Muscle layer of colon (tissue), 2 donors: ENCODE results near the gene FILIP1L.

ENCODE experiments used
- H3K27ac ChIP-seq: one replicate; pipeline ENCODE4 v1.7.0; 2013; ENCODE audit warnings: low read depth, mild to moderate bottlenecking, low read length, moderate library complexity
- H3K27me3 ChIP-seq, 2 donors: one replicate each; pipeline ENCODE4 v1.7.0; 2013; ENCODE audit warnings: low read length in 2 of 2, mild to moderate bottlenecking in 2 of 2; ENCODE audit not compliant: insufficient read depth in 2 of 2, control insufficient read depth in 1 of 2
- H3K36me3 ChIP-seq: one replicate; pipeline ENCODE4 v1.7.0; 2013; ENCODE audit warnings: mild to moderate bottlenecking, low read length; ENCODE audit not compliant: insufficient read depth
- H3K4me1 ChIP-seq: one replicate; pipeline ENCODE4 v1.7.0; 2013; ENCODE audit warnings: mild to moderate bottlenecking, low read length; ENCODE audit not compliant: insufficient read depth
- H3K4me3 ChIP-seq, 2 donors: one replicate each; pipeline ENCODE4 v1.7.0; 2013; ENCODE audit warnings: low read length in 2 of 2, low read depth in 1 of 2, mild to moderate bottlenecking in 1 of 2, moderate library complexity in 1 of 2
- H3K9ac ChIP-seq: one replicate; pipeline ENCODE4 v1.7.0; 2013; ENCODE audit warnings: low read length
- H3K9me3 ChIP-seq: one replicate; pipeline ENCODE4 v1.7.0; 2013; ENCODE audit warnings: mild to moderate bottlenecking, low read length
- donor health status: abdominal sarcoma.
- donor health status: Adenocarcinoma of cecum.

Gene FILIP1L

DNA sequence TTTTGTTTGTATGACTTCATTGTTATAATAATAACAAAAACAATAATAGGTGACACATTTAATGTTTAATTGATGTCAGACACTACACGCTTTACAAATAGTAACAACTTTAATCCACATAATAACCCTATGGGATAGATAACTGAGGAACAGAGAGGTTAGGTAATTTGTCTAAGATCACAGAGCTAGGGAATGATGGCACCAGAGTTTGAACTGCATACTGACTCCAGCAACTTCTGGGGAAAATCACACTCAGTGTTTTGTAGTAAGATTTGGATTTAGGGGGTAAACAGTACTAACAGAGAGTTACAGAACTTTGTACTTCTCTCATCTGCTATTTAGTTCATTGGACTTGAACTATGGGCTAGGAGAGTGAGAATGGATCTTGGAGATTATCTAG, 230.6 kb downstream of the FILIP1L start:
- Histone ChIP-seq H3K27me3 (no peaks in the 10 kb centered on the region), H3K36me3 (no peaks in the 10 kb centered on the region), H3K4me1 (peaks cover 8% of the 10 kb centered on the region), H3K4me3 (no peak overlapping the region), H3K9ac (no peak overlapping the region), H3K9me3 (no peaks in the 10 kb centered on the region), H3K27ac (no peak overlapping the region)

DNA sequence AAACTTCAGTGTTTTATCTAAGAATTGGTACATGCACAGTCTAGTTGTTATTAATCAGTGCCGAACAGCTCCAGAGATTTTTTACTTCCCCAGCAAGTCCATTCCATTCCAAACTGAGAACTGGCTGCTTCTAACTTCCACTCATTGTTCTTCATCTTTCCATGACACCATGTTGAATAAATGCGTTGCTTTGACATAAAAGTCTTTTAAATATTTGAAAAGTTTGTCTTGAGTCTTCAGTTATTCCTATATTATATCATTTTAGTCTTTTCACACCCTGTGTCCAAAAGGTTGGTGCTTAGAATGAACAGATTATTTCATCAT, 231.2 kb downstream of the FILIP1L start:
- Histone ChIP-seq H3K9ac (no peak overlapping the region), H3K4me3 (no peak overlapping the region), H3K9me3 (no peaks in the 10 kb centered on the region), H3K4me1 (peaks cover 8% of the 10 kb centered on the region), H3K36me3 (no peaks in the 10 kb centered on the region), H3K27ac (no peak overlapping the region), H3K27me3 (no peaks in the 10 kb centered on the region)

GRCh38 chr3:99882436-99883137, 231.7 kb downstream of the FILIP1L start:
- Histone ChIP-seq H3K27ac (no peak overlapping the region), H3K9me3 (no peaks in the 10 kb centered on the region), H3K4me3 (no peak overlapping the region), H3K36me3 (no peaks in the 10 kb centered on the region), H3K9ac (no peak overlapping the region), H3K27me3 (no peaks in the 10 kb centered on the region), H3K4me1 (peaks cover 8% of the 10 kb centered on the region)

DNA sequence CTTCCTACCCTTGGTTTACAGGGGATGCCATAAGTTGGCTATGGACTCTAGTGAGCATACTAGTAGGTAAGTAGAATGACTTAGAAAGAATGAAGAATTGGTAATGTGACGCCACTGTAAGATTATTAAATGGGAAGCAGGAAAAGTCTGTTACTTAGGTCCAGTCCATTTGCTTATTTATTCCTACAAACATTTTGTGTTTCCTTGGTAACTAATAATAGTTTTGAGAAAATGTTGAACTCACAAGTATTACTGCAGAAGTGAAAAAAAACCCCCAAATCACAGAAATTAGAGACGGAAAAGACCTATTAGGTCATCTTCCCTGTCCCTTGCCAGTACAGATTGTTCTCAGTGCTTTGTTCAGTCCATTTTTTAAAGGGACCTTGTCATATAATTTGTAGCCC, 233.2 kb downstream of the FILIP1L start:
- H3K9ac ChIP-seq: no peak overlapping the region
- H3K9me3 ChIP-seq: no peaks in the 10 kb centered on the region
- H3K4me1 ChIP-seq: peaks cover 8% of the 10 kb centered on the region
- H3K27ac ChIP-seq: peak overlapping the region; percentile 39
- H3K27me3 ChIP-seq: no peaks in the 10 kb centered on the region
- no peak overlapping the region for H3K4me3 ChIP-seq
- H3K36me3 ChIP-seq: no peaks in the 10 kb centered on the region

GRCh38 chr3:99879275-99879674, 235.0 kb downstream of the FILIP1L start:
- Histone ChIP-seq H3K27ac (no peak overlapping the region), H3K36me3 (no peaks in the 10 kb centered on the region), H3K4me3 (no peak overlapping the region), H3K27me3 (no peaks in the 10 kb centered on the region), H3K9me3 (no peaks in the 10 kb centered on the region), H3K4me1 (peaks cover 8% of the 10 kb centered on the region), H3K9ac (no peak overlapping the region)

- H3K27ac ChIP-seq: no peak overlapping the region
- H3K27me3 ChIP-seq: no peaks in the 10 kb centered on the region
- H3K36me3 ChIP-seq: no peaks in the 10 kb centered on the region
- H3K4me1 ChIP-seq: peaks cover 12% of the 10 kb centered on the region
- H3K4me3 ChIP-seq: no peak overlapping the region
- no peaks in the 10 kb centered on the region for H3K9me3 ChIP-seq
- H3K9ac ChIP-seq: no peak overlapping the region
Measured at GRCh38 chr3:99878005-99878404, 236.3 kb downstream of the FILIP1L start.

DNA sequence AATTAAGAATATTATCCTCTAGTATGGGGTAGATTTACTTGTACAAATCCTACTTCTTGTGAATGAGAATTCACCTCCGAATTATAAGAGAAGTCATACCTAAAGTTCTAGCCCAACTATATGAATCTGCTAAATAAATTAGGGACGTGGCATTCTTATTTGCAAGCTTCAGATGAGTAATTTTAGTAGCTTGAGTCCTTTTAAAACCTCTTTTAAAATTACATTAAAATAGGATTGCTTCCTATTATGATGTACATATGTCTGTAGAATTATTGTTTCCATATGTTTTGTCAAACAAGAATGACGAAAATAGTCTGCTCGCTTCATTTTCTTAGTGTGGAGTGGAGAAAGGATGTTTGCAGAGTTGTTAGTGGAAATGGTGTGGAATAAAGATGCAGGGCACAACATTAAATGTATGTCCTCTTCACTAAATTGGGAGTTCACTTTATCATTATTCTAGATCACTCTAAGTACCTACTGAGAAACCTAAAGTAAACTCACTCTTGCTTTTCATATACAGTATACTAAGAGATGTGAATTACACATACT, 237.2 kb downstream of the FILIP1L start:
- no peaks in the 10 kb centered on the region for H3K27me3 ChIP-seq
- H3K9me3 ChIP-seq: no peaks in the 10 kb centered on the region
- peaks cover 17% of the 10 kb centered on the region for H3K4me1 ChIP-seq
- H3K4me3 ChIP-seq: peak overlapping the region in 1 of 2 donors; percentile 86
- H3K36me3 ChIP-seq: no peaks in the 10 kb centered on the region
- peak overlapping the region; percentile 93 for H3K9ac ChIP-seq
- H3K27ac ChIP-seq: peak overlapping the region; percentile 56

DNA sequence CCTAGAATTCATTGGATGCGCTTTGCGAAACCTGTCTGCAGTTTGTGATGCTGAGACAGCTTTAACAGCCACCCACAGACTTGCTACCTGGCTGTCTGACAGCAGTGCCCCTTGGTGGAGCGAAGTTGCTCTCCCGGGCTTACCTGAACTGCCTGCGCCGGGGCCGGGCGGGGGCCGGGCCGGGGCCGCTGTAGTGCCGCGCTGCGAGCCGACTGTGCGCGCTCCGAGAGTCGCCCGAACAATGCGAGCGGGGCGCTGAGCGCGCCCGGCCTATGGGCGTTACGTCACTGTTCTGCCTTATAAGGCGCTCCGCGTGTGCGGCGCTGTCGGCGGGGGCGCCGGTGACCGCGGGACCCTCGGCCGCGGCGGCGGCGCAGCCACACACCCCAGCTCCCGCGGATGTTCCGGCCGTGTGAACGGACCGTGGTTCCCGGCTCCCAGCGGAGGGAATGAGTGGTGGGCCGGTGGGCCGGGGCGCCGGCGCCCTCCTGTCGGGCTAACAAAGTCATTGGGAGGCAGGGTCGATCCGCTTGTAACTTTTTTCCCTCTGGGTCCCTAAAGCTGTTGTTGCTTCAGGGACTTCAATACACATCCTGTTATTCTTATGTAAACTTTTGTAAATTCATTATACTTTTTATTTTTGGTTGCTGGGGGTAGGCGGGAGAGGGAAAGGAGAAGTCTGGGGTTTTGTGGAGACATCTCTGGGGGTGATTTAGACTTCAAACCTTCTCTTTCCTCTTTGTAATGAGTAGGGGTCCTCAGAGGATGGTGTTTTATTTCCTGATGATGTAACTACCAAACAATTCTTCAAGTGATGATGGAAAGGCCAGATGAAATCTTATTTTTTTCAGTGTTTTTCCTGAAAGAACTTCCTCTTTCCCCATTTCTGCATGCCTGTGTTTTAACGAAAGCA, 238.1 kb downstream of the FILIP1L start:
- no peaks in the 10 kb centered on the region for H3K9me3 ChIP-seq
- no peaks in the 10 kb centered on the region for H3K36me3 ChIP-seq
- peaks cover 26% of the 10 kb centered on the region for H3K4me1 ChIP-seq
- H3K27ac ChIP-seq: peak overlapping the region; percentile 86
- H3K4me3 ChIP-seq: peak overlapping the region; percentile 61 to 86
- no peaks in the 10 kb centered on the region for H3K27me3 ChIP-seq
- peak overlapping the region; percentile 93 for H3K9ac ChIP-seq

- Histone ChIP-seq H3K27me3 (no peaks in the 10 kb centered on the region), H3K4me1 (peaks cover 28% of the 10 kb centered on the region), H3K9ac (peak overlapping the region; percentile 93), H3K9me3 (no peaks in the 10 kb centered on the region), H3K36me3 (peaks cover 1% of the 10 kb centered on the region), H3K4me3 (peak overlapping the region; percentile 61 to 86), H3K27ac (peak overlapping the region; percentile 86)
Measured at GRCh38 chr3:99875581-99875928, 238.7 kb downstream of the FILIP1L start.

- Histone ChIP-seq H3K27me3 (no peaks in the 10 kb centered on the region), H3K4me3 (peak overlapping the region; percentile 30 to 86), H3K36me3 (peaks cover 7% of the 10 kb centered on the region), H3K9ac (peak overlapping the region; percentile 93), H3K4me1 (peaks cover 40% of the 10 kb centered on the region), H3K9me3 (no peaks in the 10 kb centered on the region), H3K27ac (peak overlapping the region; percentile 86)
Measured at GRCh38 chr3:99874237-99875002, 239.9 kb downstream of the FILIP1L start.
